Nephron progenitor cell (in vitro differentiated cells): ENCODE measurements around the gene AFG1L.
A peak's percentile ranks its signal among the peaks of the same experiment; 100 is the strongest.

ENCODE experiments used
- DNase-seq: peaks from one replicate; pipeline ENCODE4 v3.0.0; 2021
- H3K27ac Mint-ChIP-seq: 2 replicates; pipeline ENCODE4 v1.8.0; 2021; ENCODE audit warnings: mild to moderate bottlenecking, moderate library complexity, mixed read lengths
- H3K27me3 Mint-ChIP-seq: 2 replicates; pipeline ENCODE4 v1.8.0; 2021; ENCODE audit warnings: mild to moderate bottlenecking, low read depth, mixed read lengths; ENCODE audit not compliant: poor library complexity
- H3K36me3 Mint-ChIP-seq: 2 replicates; pipeline ENCODE4 v1.8.0; 2021; ENCODE audit warnings: low read depth, mixed read lengths
- H3K4me1 Mint-ChIP-seq: 2 replicates; pipeline ENCODE4 v1.8.0; 2021; ENCODE audit warnings: mixed read lengths
- H3K4me3 Mint-ChIP-seq: 2 replicates; pipeline ENCODE4 v1.8.0; 2021; ENCODE audit warnings: mild to moderate bottlenecking, moderate library complexity, mixed read lengths
- H3K9me3 Mint-ChIP-seq: 2 replicates; pipeline ENCODE4 v1.8.0; 2021; ENCODE audit warnings: mild to moderate bottlenecking, moderate library complexity, mixed read lengths
- TF ChIP-seq, protein P1 (sequence below): fragments of 200-600 bp; sonication (generic); IDR thresholded peaks from 2 replicates; pipeline ENCODE4 v1.5.0; 2021; ENCODE audit warnings: antibody characterized with exemption

AFG1L gene

GRCh38 chr6:108253241-108253640 is 41.6 kb upstream of the AFG1L start:
- Mint-ChIP-seq H3K36me3 (peaks cover 32% of the 10 kb centered on the region), H3K4me3 (no peak overlapping the region), H3K9me3 (no peaks in the 10 kb centered on the region), H3K27me3 (peaks cover 3% of the 10 kb centered on the region), H3K4me1 (peaks cover 4% of the 10 kb centered on the region), H3K27ac (no peak overlapping the region)
- DNase-seq, result no peak
- TF ChIP-seq, protein P1, sequence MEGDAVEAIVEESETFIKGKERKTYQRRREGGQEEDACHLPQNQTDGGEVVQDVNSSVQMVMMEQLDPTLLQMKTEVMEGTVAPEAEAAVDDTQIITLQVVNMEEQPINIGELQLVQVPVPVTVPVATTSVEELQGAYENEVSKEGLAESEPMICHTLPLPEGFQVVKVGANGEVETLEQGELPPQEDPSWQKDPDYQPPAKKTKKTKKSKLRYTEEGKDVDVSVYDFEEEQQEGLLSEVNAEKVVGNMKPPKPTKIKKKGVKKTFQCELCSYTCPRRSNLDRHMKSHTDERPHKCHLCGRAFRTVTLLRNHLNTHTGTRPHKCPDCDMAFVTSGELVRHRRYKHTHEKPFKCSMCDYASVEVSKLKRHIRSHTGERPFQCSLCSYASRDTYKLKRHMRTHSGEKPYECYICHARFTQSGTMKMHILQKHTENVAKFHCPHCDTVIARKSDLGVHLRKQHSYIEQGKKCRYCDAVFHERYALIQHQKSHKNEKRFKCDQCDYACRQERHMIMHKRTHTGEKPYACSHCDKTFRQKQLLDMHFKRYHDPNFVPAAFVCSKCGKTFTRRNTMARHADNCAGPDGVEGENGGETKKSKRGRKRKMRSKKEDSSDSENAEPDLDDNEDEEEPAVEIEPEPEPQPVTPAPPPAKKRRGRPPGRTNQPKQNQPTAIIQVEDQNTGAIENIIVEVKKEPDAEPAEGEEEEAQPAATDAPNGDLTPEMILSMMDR, result no peak

GRCh38 chr6:108254433-108255410 is 40.1 kb upstream of the AFG1L start:
- TF ChIP-seq, protein P1, result no peak
- DNase-seq, result no peak
- no peak overlapping the region for H3K4me3 Mint-ChIP-seq
- peaks cover 30% of the 10 kb centered on the region for H3K36me3 Mint-ChIP-seq
- H3K4me1 Mint-ChIP-seq, result peaks cover 13% of the 10 kb centered on the region
- H3K9me3 Mint-ChIP-seq, result no peaks in the 10 kb centered on the region
- H3K27me3 Mint-ChIP-seq, result peaks cover 2% of the 10 kb centered on the region
- peak overlapping the region; percentile 43 for H3K27ac Mint-ChIP-seq

DNA sequence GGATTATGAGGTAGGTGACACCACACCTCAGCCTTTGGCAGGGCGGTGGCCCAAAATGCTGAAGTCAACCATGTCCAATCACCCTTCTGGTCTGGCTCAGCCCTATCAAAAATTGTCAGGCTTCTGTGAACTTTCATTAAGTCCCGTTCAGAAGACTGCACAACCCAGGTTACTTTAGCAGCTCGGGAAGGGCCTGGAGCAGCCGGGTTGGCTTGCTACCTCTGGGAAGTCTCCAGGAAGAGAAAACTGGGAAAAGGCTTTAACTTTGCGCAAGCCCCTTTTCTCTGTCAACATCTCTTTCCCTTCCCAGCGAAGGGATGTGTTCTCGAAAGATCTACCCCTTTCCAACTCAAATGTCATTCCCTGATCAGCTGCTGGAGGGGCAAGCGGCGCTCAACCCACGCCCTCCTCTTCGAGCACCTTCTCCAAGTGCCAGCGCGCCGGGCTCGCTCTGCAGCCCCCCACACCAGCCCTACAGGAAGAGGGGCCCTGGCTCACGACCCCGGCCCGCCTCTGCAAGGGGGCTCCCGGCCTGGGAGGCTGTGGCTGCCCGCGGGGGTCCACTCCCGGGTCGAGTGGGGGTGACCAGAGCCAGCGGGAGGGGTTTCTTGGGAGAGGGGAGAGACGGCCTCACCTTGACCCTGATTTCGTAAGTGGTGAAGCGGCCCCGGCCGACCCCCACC is 34.6 kb upstream of the AFG1L start:
- no peaks in the 10 kb centered on the region for H3K9me3 Mint-ChIP-seq
- peak overlapping the region; percentile 86 for H3K4me3 Mint-ChIP-seq
- TF ChIP-seq, protein P1, result no peak
- DNase-seq, result peak; percentile 18
- H3K27me3 Mint-ChIP-seq, result peaks cover 8% of the 10 kb centered on the region
- H3K4me1 Mint-ChIP-seq, result peaks cover 15% of the 10 kb centered on the region
- peak overlapping the region; percentile 79 for H3K27ac Mint-ChIP-seq
- peaks cover 10% of the 10 kb centered on the region for H3K36me3 Mint-ChIP-seq

DNA sequence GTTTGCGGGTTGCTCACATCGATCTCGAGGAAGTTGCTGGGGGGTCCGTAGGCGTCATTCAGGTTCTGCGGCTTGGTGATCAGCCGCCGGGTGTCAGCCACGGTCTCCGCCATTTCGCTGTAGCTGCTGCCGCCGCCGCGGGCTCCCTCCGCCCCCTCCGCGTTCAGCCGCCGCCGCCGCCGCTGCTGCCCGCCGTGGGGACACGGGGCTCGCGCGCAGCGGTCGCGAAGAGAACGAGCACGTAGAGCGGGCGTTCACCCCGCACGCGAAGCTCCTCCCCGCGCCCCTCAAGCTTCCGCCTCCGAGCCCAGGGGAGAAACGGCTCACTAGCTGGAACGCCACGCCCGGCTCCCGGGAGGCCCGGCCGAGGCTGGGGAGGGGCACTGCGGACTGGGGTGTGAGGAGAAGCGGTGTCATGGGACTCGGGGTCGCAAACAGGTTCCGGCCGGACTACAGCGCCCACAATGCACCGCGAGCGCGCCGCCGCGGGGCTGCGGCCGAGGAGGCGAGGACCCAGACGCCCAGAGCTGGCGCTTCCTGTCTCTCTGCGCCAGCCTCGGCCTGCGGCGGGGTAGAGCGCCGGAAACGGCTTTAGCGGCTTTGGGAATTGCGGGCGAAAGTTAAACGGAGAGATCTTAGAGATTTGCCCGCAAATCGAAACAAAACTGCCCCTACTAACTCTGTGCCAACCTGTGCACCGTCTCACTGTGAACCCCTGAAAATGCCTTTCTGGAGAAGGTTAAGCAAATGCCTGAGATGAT is 33.9 kb upstream of the AFG1L start, which contains the start of gene SNX3:
TSS of gene SNX3 (minus strand) at position 232 of the 761 bp plus-strand sequence. CDS start at position 113, 119 bp downstream.
- Mint-ChIP-seq H3K27me3 (peaks cover 8% of the 10 kb centered on the region), H3K27ac (peak within 1 kb of the TSS; percentile 83), H3K36me3 (peaks cover 10% of the 10 kb centered on the region), H3K4me1 (peaks cover 15% of the 10 kb centered on the region), H3K4me3 (peak within 1 kb of the TSS; percentile 86), H3K9me3 (no peaks in the 10 kb centered on the region)
- TF ChIP-seq, protein P1, result no peak
- DNase-seq, result peak; percentile 94

DNA sequence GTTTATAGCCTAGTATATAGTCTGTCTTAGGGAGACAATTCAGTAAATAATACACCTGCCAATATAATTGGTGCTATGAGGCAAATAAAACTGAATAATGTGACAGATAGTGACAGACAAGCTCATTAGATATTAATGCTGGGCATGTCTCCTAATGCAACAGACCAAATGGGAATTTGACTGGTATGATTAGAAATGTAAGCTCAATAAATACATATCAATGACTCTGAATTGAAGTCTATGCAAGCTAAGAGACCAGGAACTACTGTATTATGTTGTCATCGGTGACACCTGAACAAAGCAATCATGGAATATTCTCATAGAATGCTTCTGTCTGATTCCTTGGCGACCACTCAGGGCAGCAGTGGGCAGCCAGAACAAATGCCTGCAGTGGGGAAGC is 31.5 kb upstream of the AFG1L start:
- no peak overlapping the region for H3K27ac Mint-ChIP-seq
- no peaks in the 10 kb centered on the region for H3K9me3 Mint-ChIP-seq
- peaks cover 15% of the 10 kb centered on the region for H3K27me3 Mint-ChIP-seq
- H3K4me1 Mint-ChIP-seq, result peaks cover 15% of the 10 kb centered on the region
- DNase-seq, result no peak
- TF ChIP-seq, protein P1, result no peak
- H3K4me3 Mint-ChIP-seq, result no peak overlapping the region
- no peaks in the 10 kb centered on the region for H3K36me3 Mint-ChIP-seq
